K562 (cell line): ENCODE data around the gene HDAC9. TPM values are rescaled to one million over a fixed set of nuclear protein-coding genes. Genes with fewer than 3 reads are reported as not detected.

Experiments
- ATAC-seq: fragments of 200-7000 bp; cut with Tn5 transposase; 3 replicates; pipeline ENCODE4 v1.9.1; 2020; ENCODE audit warnings: moderate library complexity
- BruUV-seq: library from RNA; stranded (reverse); fragments of 400-500 nt; replicated peaks from 2 replicates; lab custom pipeline; 2021; lab: Mats Ljungman, UMichigan
- CTCF ChIA-PET: fragments of 300-600 bp; formaldehyde crosslinking; extraction: SDS; loops from one replicate; lab custom pipeline; 2021; ENCODE audit warnings: low intra/inter-chr PET ratio; lab: Yijun Ruan, JAX
- POLR2A ChIA-PET: fragments of 300-600, 350-650 bp; sonication (Branson Sonifier 250); formaldehyde crosslinking; extraction: SDS; loops from one replicate; lab custom pipeline; 2021; ENCODE audit warnings: antibody characterized with exemption, inconsistent platforms; lab: Yijun Ruan, JAX
- DNase-seq, 4 experiments: peaks; one replicate each; pipeline versions ENCODE4 v3.0.0 to v3.0.0-alpha.2; 2011 to 2018; ENCODE audit warnings: low spot score in 3 of 4, mixed read lengths in 3 of 4; ENCODE audit errors: extremely low read depth in 1 of 4
- FAIRE-seq: peaks from 2 replicates; lab custom pipeline; 2011; peaks lifted over from hg19 to GRCh38; lab: Jason Lieb, UNC
- H2AFZ ChIP-seq: 2 replicates; pipeline ENCODE4 v1.6.0; 2011; ENCODE audit warnings: low read depth, low read length, control low read depth, inconsistent platforms
- H3K27ac ChIP-seq: fragments of 200-600 bp; 3 replicates; pipeline ENCODE4 v1.8.0; 2011; ENCODE audit warnings: low read depth, mild to moderate bottlenecking, control low read depth, inconsistent platforms, low read length, moderate library complexity, mixed read lengths; ENCODE audit errors: extremely low read depth
- H3K27me3 ChIP-seq, 2 experiments: fragments of 300-600 bp in 1 of 2; 2 replicates in 1 of 2; 3 replicates in 1 of 2; pipeline versions ENCODE4 v1.6.0 to v1.8.0; 2011; ENCODE audit warnings: inconsistent platforms in 2 of 2, low read length in 2 of 2, mild to moderate bottlenecking in 1 of 2, mixed read lengths in 1 of 2, moderate library complexity in 1 of 2; ENCODE audit not compliant: control insufficient read depth in 2 of 2, insufficient read depth in 2 of 2
- H3K36me3 ChIP-seq: fragments of 300-600 bp; 3 replicates; pipeline ENCODE4 v1.8.0; 2011; ENCODE audit warnings: mild to moderate bottlenecking, low read length, inconsistent platforms; ENCODE audit not compliant: control insufficient read depth, insufficient read depth
- H3K4me1 ChIP-seq, 2 experiments: fragments of 200-600 bp in 1 of 2; replicated peaks in 1 of 2; 2 replicates in 1 of 2; 3 replicates in 1 of 2; pipeline versions ENCODE4 v1.5.1 to v1.8.0; 2011; ENCODE audit warnings: inconsistent platforms in 2 of 2, low read length in 2 of 2, mild to moderate bottlenecking in 1 of 2, mixed read lengths in 1 of 2, moderate library complexity in 1 of 2; ENCODE audit not compliant: control insufficient read depth in 2 of 2, insufficient read depth in 2 of 2
- H3K4me2 ChIP-seq: 2 replicates; pipeline ENCODE4 v1.6.1; 2011; ENCODE audit warnings: low read length, control low read depth, inconsistent platforms, mixed read lengths; ENCODE audit not compliant: insufficient read depth
- H3K4me3 ChIP-seq: fragments of 200-600 bp; sonication (generic), shearing (Covaris generic); 2 replicates; pipeline ENCODE4 v1.5.1; 2016; ENCODE audit warnings: control low read depth, inconsistent platforms
- H3K79me2 ChIP-seq: fragments of 200-600 bp; 3 replicates; pipeline ENCODE4 v1.8.0; 2011; ENCODE audit warnings: low read length, inconsistent platforms; ENCODE audit not compliant: control insufficient read depth, insufficient read depth
- H3K9ac ChIP-seq, 2 experiments: 2 replicates each; pipeline versions ENCODE4 v1.6.0 to v1.6.1; 2011; ENCODE audit warnings: low read depth in 2 of 2, low read length in 2 of 2, control low read depth in 1 of 2, inconsistent platforms in 1 of 2, mild to moderate bottlenecking in 1 of 2, mixed read lengths in 1 of 2; ENCODE audit not compliant: insufficient read depth in 1 of 2
- H3K9me1 ChIP-seq: one replicate; pipeline ENCODE4 v1.6.0; 2011; ENCODE audit warnings: inconsistent platforms, mild to moderate bottlenecking, low read length, moderate library complexity; ENCODE audit not compliant: control insufficient read depth, insufficient read depth
- H3K9me3 ChIP-seq: replicated peaks from 2 replicates; pipeline ENCODE4 v1.5.1; 2011; ENCODE audit warnings: low read depth, low read length, inconsistent platforms; ENCODE audit not compliant: control insufficient read depth, insufficient read depth
- H4K20me1 ChIP-seq: replicated peaks from 2 replicates; pipeline ENCODE4 v1.6.1; 2011; ENCODE audit warnings: low read length, inconsistent platforms, mixed read lengths; ENCODE audit not compliant: control insufficient read depth, insufficient read depth
- ARID1B ChIP-seq: fragments of 450-650 bp; IDR thresholded peaks from 2 replicates; pipeline ENCODE4 v1.6.1; 2016; ENCODE audit warnings: antibody characterized with exemption, mild to moderate bottlenecking, inconsistent platforms
- FOS ChIP-seq: IDR thresholded peaks from 3 replicates; pipeline ENCODE4 v1.6.1; 2011; ENCODE audit not compliant: insufficient read length; ENCODE audit errors: extremely low read depth
- GTF2E2 ChIP-seq: fragments of 200-800 bp; sonication (Bioruptor generic); IDR thresholded peaks from 2 replicates; pipeline ENCODE4 v1.6.1; 2016; ENCODE audit warnings: missing genetic modification characterization, missing compliant biosample characterization
- NCOA1 ChIP-seq: fragments of 450-650 bp; IDR thresholded peaks from 2 replicates; pipeline ENCODE4 v1.6.1; 2016; ENCODE audit warnings: low read depth
- POLR2G ChIP-seq: fragments of 200-400 bp; formaldehyde crosslinking; IDR thresholded peaks from 2 replicates; pipeline ENCODE4 v1.6.1; 2017; ENCODE audit warnings: low read depth, mild to moderate bottlenecking, antibody characterized with exemption, low read length, moderate library complexity
- SMARCA5 ChIP-seq: fragments of 450-650 bp; IDR thresholded peaks from 2 replicates; pipeline ENCODE4 v1.6.1; 2016
- SMARCE1 ChIP-seq: fragments of 450-650 bp; IDR thresholded peaks from 2 replicates; pipeline ENCODE4 v1.7.1; 2016; ENCODE audit warnings: mild to moderate bottlenecking
- SMC3 ChIP-seq: conservative IDR thresholded peaks from 2 replicates; pipeline ENCODE4 v1.6.1; 2011; ENCODE audit warnings: low read depth, low read length, improper control_type of control experiment; ENCODE audit not compliant: insufficient read depth
- SP2 ChIP-seq: IDR thresholded peaks from 2 replicates; pipeline ENCODE4 v1.6.1; 2011; ENCODE audit warnings: mild to moderate bottlenecking, low read depth, low read length, moderate library complexity; ENCODE audit not compliant: poor library complexity, severe bottlenecking; ENCODE audit errors: extremely low read depth
- THAP12 ChIP-seq: fragments of 250-450 bp; sonication (Bioruptor Pico); IDR thresholded peaks from 2 replicates; pipeline ENCODE4 v1.9.0; 2021; ENCODE audit warnings: mild to moderate bottlenecking, inconsistent platforms
- YBX1 ChIP-seq: fragments of 450-650 bp; IDR thresholded peaks from 2 replicates; pipeline ENCODE4 v1.7.1; 2016; ENCODE audit warnings: mild to moderate bottlenecking
- ZNF140 ChIP-seq: fragments of 250-450 bp; sonication (Bioruptor Pico); IDR thresholded peaks from 2 replicates; pipeline ENCODE4 v1.8.0; 2021; ENCODE audit warnings: moderate library complexity, mild to moderate bottlenecking, inconsistent platforms
- ZNF24 ChIP-seq: fragments of 450-650 bp; IDR thresholded peaks from 2 replicates; pipeline ENCODE4 v1.6.1; 2016
- ZNF431 ChIP-seq: sonication (generic); formaldehyde crosslinking; IDR thresholded peaks from 2 replicates; pipeline ENCODE4 v1.8.0; 2022; ENCODE audit warnings: mild to moderate bottlenecking, missing genetic modification reagents
- ZNF717 ChIP-seq: fragments of 250-450 bp; sonication (Bioruptor Pico); IDR thresholded peaks from 2 replicates; pipeline ENCODE4 v1.5.0; 2021
- ZNF785 ChIP-seq: fragments of 250-450 bp; sonication (Bioruptor Pico); IDR thresholded peaks from 2 replicates; pipeline ENCODE4 v1.4.0; 2020; ENCODE audit warnings: mild to moderate bottlenecking
- WGBS: fragments of 100-300 bp; shearing (Covaris generic); methylation state at CpG from one replicate; pipeline ENCODE4 v1.1.6; 2016; ENCODE audit warnings: low coverage, mixed read lengths; ENCODE audit not compliant: insufficient coverage; ENCODE audit errors: missing lambda C conversion rate; 5-methylcytosine and 5-hydroxymethylcytosine counted together
- in situ Hi-C: fragments of 300-500 bp; cut with MboI; formaldehyde crosslinking; loops from 4 replicates; pipeline ENCODE4 v1.15.0; 2018; ENCODE audit warnings: inconsistent platforms, mixed read lengths
- intact Hi-C: fragments of 100-400 bp; cut with micrococcal nuclease; formaldehyde crosslinking; loops from 2 replicates; pipeline ENCODE4 v1.14.2; 2022
- polyA plus RNA-seq, 8 experiments: library from polyadenylated mRNA; depleted of rRNA in 4 of 8; stranded (reverse) in 5 of 8; unstranded in 3 of 8; fragments of >200 nt; fragmentation: Nextera tagmentation in 2 of 8; fragmentation: Illumina TruSeq in 1 of 8; extraction: Ambion mirVana in 2 of 8; extraction: Trizol in 1 of 8; gene quantifications; 2 replicates each; pipeline versions ENCODE4 v1.2.1 to v1.2.3, GENCODE V29; 2011 to 2014; ENCODE audit warnings: inconsistent platforms in 1 of 8, missing spikeins in 1 of 8
- total RNA-seq, 7 experiments: library from RNA; depleted of rRNA in 6 of 7; stranded (reverse); fragments of >200 nt in 6 of 7; fragmentation: Illumina TruSeq in 2 of 7; extraction: Trizol in 2 of 7; gene quantifications; 2 replicates each; pipeline versions ENCODE4 v1.2.1 to v1.2.3, GENCODE V29; 2011 to 2021; ENCODE audit warnings: low replicate concordance in 1 of 7
- TF ChIP-seq, protein P1 (sequence below): fragments of 450-650 bp; formaldehyde crosslinking; IDR thresholded peaks from 2 replicates; pipeline ENCODE4 v1.4.0; 2020; ENCODE audit warnings: mild to moderate bottlenecking
- TF ChIP-seq, protein P2 (sequence below), 3 experiments: IDR thresholded peaks in 2 of 3; conservative IDR thresholded peaks in 1 of 3; 2 replicates each; pipeline ENCODE4 v1.5.1; 2011 to 2012; ENCODE audit warnings: low read length in 3 of 3, mild to moderate bottlenecking in 3 of 3, control low read depth in 2 of 3, improper control_type of control experiment in 1 of 3, inconsistent platforms in 1 of 3, low read depth in 1 of 3, mixed read lengths in 1 of 3, moderate library complexity in 1 of 3; ENCODE audit not compliant: insufficient read depth in 2 of 3

Gene HDAC9
- total and polyA plus RNA-seq, 9 of the 15 experiments (the other 6 are each of a cell fraction or from before 2014, with no cell fraction given): 0.08 to 0.91 (median 0.33) TPM

- ChIA-PET POLR2A (no interaction called here), CTCF (no interaction called here)
- Histone ChIP-seq H2AFZ (no peak overlapping the region), H3K27me3 (no peaks in the 10 kb centered on the region), H3K36me3 (no peaks in the 10 kb centered on the region), H3K9ac (no peak overlapping the region), H4K20me1 (no peaks in the 10 kb centered on the region), H3K4me1 (no peaks in the 10 kb centered on the region), H3K9me1 (no peaks in the 10 kb centered on the region), H3K79me2 (no peaks in the 10 kb centered on the region), H3K4me3 (no peak overlapping the region), H3K9me3 (no peaks in the 10 kb centered on the region), H3K27ac (no peak overlapping the region), H3K4me2 (no peak overlapping the region)
- intact Hi-C loops: loop anchor here (2.0 kb wide), 1 partner anchor 23 kb away; no protein-coding TSS in a partner anchor
- no TSS peak for BruUV-seq
- no peak for FAIRE-seq
- ATAC-seq: no peak
- WGBS: 0% methylated on average over 2 of the region's 2 CpGs
- in situ Hi-C loops: no loop called here
- DNase-seq: no peak
- TF ChIP-seq SMARCA5 (no peak), SMC3 (no peak), SP2 (no peak), ZNF431 (CRISPR knock-in tag) (no peak), SMARCE1 (no peak), ZNF24 (no peak), ZNF717 (CRISPR knock-in tag) (no peak), FOS (no peak), GTF2E2 (tag) (no peak), YBX1 (no peak), ARID1B (no peak), ZNF785 (CRISPR knock-in tag) (no peak), NCOA1 (no peak), POLR2G (no peak), THAP12 (CRISPR knock-in tag) (no peak), ZNF140 (no peak)
- TF ChIP-seq, protein P1, sequence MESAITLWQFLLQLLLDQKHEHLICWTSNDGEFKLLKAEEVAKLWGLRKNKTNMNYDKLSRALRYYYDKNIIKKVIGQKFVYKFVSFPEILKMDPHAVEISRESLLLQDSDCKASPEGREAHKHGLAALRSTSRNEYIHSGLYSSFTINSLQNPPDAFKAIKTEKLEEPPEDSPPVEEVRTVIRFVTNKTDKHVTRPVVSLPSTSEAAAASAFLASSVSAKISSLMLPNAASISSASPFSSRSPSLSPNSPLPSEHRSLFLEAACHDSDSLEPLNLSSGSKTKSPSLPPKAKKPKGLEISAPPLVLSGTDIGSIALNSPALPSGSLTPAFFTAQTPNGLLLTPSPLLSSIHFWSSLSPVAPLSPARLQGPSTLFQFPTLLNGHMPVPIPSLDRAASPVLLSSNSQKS (CRISPR knock-in tag): no peak
- TF ChIP-seq, protein P2, sequence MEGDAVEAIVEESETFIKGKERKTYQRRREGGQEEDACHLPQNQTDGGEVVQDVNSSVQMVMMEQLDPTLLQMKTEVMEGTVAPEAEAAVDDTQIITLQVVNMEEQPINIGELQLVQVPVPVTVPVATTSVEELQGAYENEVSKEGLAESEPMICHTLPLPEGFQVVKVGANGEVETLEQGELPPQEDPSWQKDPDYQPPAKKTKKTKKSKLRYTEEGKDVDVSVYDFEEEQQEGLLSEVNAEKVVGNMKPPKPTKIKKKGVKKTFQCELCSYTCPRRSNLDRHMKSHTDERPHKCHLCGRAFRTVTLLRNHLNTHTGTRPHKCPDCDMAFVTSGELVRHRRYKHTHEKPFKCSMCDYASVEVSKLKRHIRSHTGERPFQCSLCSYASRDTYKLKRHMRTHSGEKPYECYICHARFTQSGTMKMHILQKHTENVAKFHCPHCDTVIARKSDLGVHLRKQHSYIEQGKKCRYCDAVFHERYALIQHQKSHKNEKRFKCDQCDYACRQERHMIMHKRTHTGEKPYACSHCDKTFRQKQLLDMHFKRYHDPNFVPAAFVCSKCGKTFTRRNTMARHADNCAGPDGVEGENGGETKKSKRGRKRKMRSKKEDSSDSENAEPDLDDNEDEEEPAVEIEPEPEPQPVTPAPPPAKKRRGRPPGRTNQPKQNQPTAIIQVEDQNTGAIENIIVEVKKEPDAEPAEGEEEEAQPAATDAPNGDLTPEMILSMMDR (IDR thresholded peaks at IDR 0.05 in 2 of 3, conservative IDR thresholded peaks at IDR 0.05 in 1 of 3; ENCODE audit: insufficient read depth in 2 of 3, low read depth in 1 of 3, low read length in 3 of 3): no peak
Measured at GRCh38 chr7:18715988-18716387, 220.4 kb downstream of the HDAC9 start.
